H1 (cell line): ENCODE results near the gene ITPK1. TPM values are rescaled to one million over a fixed set of nuclear protein-coding genes. Genes with fewer than 3 reads are reported as not detected.

ENCODE experiments used
- CTCF ChIA-PET: fragments of 300-600 bp; sonication (Branson Sonifier 250); formaldehyde crosslinking; loops from one replicate; lab custom pipeline; 2021; ENCODE audit not compliant: partially characterized antibody; lab: Charles Lee
- POLR2A ChIA-PET: fragments of 300-600 bp; sonication (Branson Sonifier 250); formaldehyde crosslinking; loops from one replicate; lab custom pipeline; 2021; ENCODE audit warnings: inconsistent platforms; ENCODE audit not compliant: partially characterized antibody; lab: Charles Lee
- DNase-seq, 2 experiments: peaks; one replicate each; pipeline versions ENCODE4 v3.0.0 to v3.0.0-alpha.2; 2010 to 2022; ENCODE audit warnings: low spot score in 2 of 2, low read depth in 1 of 2, mixed read lengths in 1 of 2
- FAIRE-seq: peaks from 2 replicates; lab custom pipeline; 2011; peaks lifted over from hg19 to GRCh38; lab: Jason Lieb, UNC
- H2AFZ ChIP-seq: 2 replicates; pipeline ENCODE4 v1.8.1; 2012; ENCODE audit warnings: low read length, inconsistent platforms
- H2AK5ac ChIP-seq: 2 replicates; pipeline ENCODE4 v1.6.1; 2013; ENCODE audit warnings: low read depth, low read length
- H2BK120ac ChIP-seq: replicated peaks from 2 replicates; pipeline ENCODE3; 2013; ENCODE audit warnings: low read depth, low read length, inconsistent platforms
- H2BK12ac ChIP-seq: 2 replicates; pipeline ENCODE4 v1.6.1; 2013; ENCODE audit warnings: low read depth, low read length
- H2BK15ac ChIP-seq: 2 replicates; pipeline ENCODE4 v1.6.1; 2013; ENCODE audit warnings: low read length
- H2BK20ac ChIP-seq: 2 replicates; pipeline ENCODE4 v1.6.1; 2013; ENCODE audit warnings: low read length
- H2BK5ac ChIP-seq: 2 replicates; pipeline ENCODE4 v1.6.1; 2013; ENCODE audit warnings: low read depth, low read length
- H3K14ac ChIP-seq: 2 replicates; pipeline ENCODE4 v1.6.1; 2013; ENCODE audit warnings: inconsistent platforms; ENCODE audit not compliant: insufficient read length
- H3K18ac ChIP-seq: 2 replicates; pipeline ENCODE4 v1.6.1; 2013; ENCODE audit warnings: low read length; ENCODE audit errors: extremely low read depth
- H3K23ac ChIP-seq: 2 replicates; pipeline ENCODE4 v1.6.1; 2013; ENCODE audit warnings: inconsistent platforms; ENCODE audit not compliant: insufficient read length
- H3K23me2 ChIP-seq: 2 replicates; pipeline ENCODE4 v1.6.1; 2013; ENCODE audit warnings: low read depth, low read length
- H3K27ac ChIP-seq: 2 replicates; pipeline ENCODE4 v1.6.1; 2011; ENCODE audit warnings: low read depth, low read length, inconsistent platforms
- H3K27me3 ChIP-seq, 4 experiments: replicated peaks in 1 of 4; 1 replicate in 1 of 4; 2 replicates in 3 of 4; pipeline versions ENCODE4 v1.6.1 to v1.8.1; 2011 to 2013; ENCODE audit warnings: low read length in 3 of 4, mild to moderate bottlenecking in 3 of 4, inconsistent platforms in 2 of 4, mixed read lengths in 2 of 4, moderate library complexity in 1 of 4; ENCODE audit not compliant: control insufficient read depth in 3 of 4, insufficient read depth in 3 of 4; ENCODE audit errors: extremely low read depth in 1 of 4
- H3K36me3 ChIP-seq, 4 experiments: 2 replicates each; pipeline versions ENCODE4 v1.6.1 to v1.8.1; 2011 to 2013; ENCODE audit warnings: mild to moderate bottlenecking in 4 of 4, low read length in 3 of 4, moderate library complexity in 2 of 4, control low read depth in 1 of 4, inconsistent platforms in 1 of 4; ENCODE audit not compliant: insufficient read depth in 4 of 4, control insufficient read depth in 2 of 4
- H3K4ac ChIP-seq: replicated peaks from 2 replicates; pipeline ENCODE3; 2013; ENCODE audit warnings: low read length, low read depth, mixed read lengths, inconsistent platforms; ENCODE audit not compliant: insufficient read length
- H3K4me1 ChIP-seq, 4 experiments: replicated peaks in 1 of 4; 1 replicate in 1 of 4; 2 replicates in 3 of 4; pipeline versions ENCODE4 v1.6.1 to v1.8.1; 2011 to 2013; ENCODE audit warnings: low read length in 3 of 4, inconsistent platforms in 2 of 4, mixed read lengths in 1 of 4; ENCODE audit not compliant: insufficient read depth in 4 of 4, control insufficient read depth in 3 of 4
- H3K4me2 ChIP-seq, 2 experiments: 2 replicates each; pipeline versions ENCODE4 v1.6.1 to v1.8.1; 2011 to 2013; ENCODE audit warnings: low read depth in 2 of 2, low read length in 2 of 2, control low read depth in 1 of 2, inconsistent platforms in 1 of 2, mild to moderate bottlenecking in 1 of 2; ENCODE audit not compliant: insufficient read depth in 1 of 2
- H3K4me3 ChIP-seq, 4 experiments: fragments of 200-600, 300-600 bp in 1 of 4; sonication (generic), shearing (Covaris generic), sonication (Bioruptor Twin) in 1 of 4; 2 replicates each; pipeline versions ENCODE4 v1.5.1 to v1.8.1; 2011 to 2016; ENCODE audit warnings: low read length in 4 of 4, low read depth in 3 of 4, control low read depth in 2 of 4, inconsistent platforms in 2 of 4, mild to moderate bottlenecking in 2 of 4, mixed read lengths in 1 of 4, moderate library complexity in 1 of 4; ENCODE audit not compliant: insufficient read depth in 2 of 4; ENCODE audit errors: extremely low read depth in 1 of 4
- H3K56ac ChIP-seq: replicated peaks from 2 replicates; pipeline ENCODE3; 2013; ENCODE audit warnings: low read depth, mild to moderate bottlenecking, mixed read lengths, low read length, inconsistent platforms; ENCODE audit not compliant: insufficient read length
- H3K79me1 ChIP-seq: 2 replicates; pipeline ENCODE4 v1.6.1; 2013; ENCODE audit warnings: low read depth, low read length, control low read depth
- H3K79me2 ChIP-seq, 2 experiments: 2 replicates each; pipeline versions ENCODE4 v1.6.1 to v1.8.1; 2012 to 2013; ENCODE audit warnings: low read length in 2 of 2, mild to moderate bottlenecking in 2 of 2, inconsistent platforms in 1 of 2; ENCODE audit not compliant: insufficient read depth in 2 of 2, control insufficient read depth in 1 of 2
- H3K9ac ChIP-seq, 4 experiments: replicated peaks in 1 of 4; 1 replicate in 1 of 4; 2 replicates in 3 of 4; pipeline versions ENCODE4 v1.6.1 to v1.8.1; 2011 to 2013; ENCODE audit warnings: low read depth in 3 of 4, low read length in 3 of 4, control low read depth in 2 of 4, mild to moderate bottlenecking in 2 of 4, moderate library complexity in 2 of 4, inconsistent platforms in 1 of 4; ENCODE audit errors: extremely low read depth in 1 of 4
- H3K9me3 ChIP-seq, 2 experiments: 2 replicates each; pipeline versions ENCODE4 v1.6.1 to v1.8.1; 2012 to 2013; ENCODE audit warnings: mild to moderate bottlenecking in 2 of 2, moderate library complexity in 2 of 2, control low read depth in 1 of 2, inconsistent platforms in 1 of 2, low read depth in 1 of 2, low read length in 1 of 2, mixed read lengths in 1 of 2; ENCODE audit not compliant: insufficient read depth in 2 of 2
- H4K20me1 ChIP-seq, 2 experiments: replicated peaks in 1 of 2; 2 replicates each; pipeline versions ENCODE3 to v1.8.1; 2011 to 2013; ENCODE audit warnings: inconsistent platforms in 2 of 2, low read length in 2 of 2, mild to moderate bottlenecking in 1 of 2; ENCODE audit not compliant: insufficient read depth in 2 of 2, control insufficient read depth in 1 of 2
- H4K5ac ChIP-seq: 2 replicates; pipeline ENCODE4 v1.6.1; 2013; ENCODE audit warnings: low read length, low read depth, mixed read lengths, inconsistent platforms; ENCODE audit not compliant: insufficient read length
- H4K8ac ChIP-seq: 2 replicates; pipeline ENCODE4 v1.8.0; 2013; ENCODE audit warnings: mild to moderate bottlenecking, moderate library complexity, low read length, inconsistent platforms; ENCODE audit not compliant: insufficient read depth; ENCODE audit errors: extremely low read depth
- H4K91ac ChIP-seq: replicated peaks from 2 replicates; pipeline ENCODE3; 2013; ENCODE audit warnings: low read length, mixed read lengths, inconsistent platforms; ENCODE audit not compliant: insufficient read length
- BRCA1 ChIP-seq: IDR thresholded peaks from 2 replicates; pipeline ENCODE4 v1.6.1; 2012; ENCODE audit warnings: low read depth, low read length, improper control_type of control experiment
- CTCF ChIP-seq, 3 experiments: IDR thresholded peaks; 1 replicate in 2 of 3; 2 replicates in 1 of 3; pipeline versions ENCODE4 v1.5.1 to v1.6.1; 2011; ENCODE audit warnings: low read length in 3 of 3, mild to moderate bottlenecking in 3 of 3, inconsistent platforms in 2 of 3, low read depth in 1 of 3, moderate library complexity in 1 of 3; ENCODE audit not compliant: insufficient read depth in 1 of 3; ENCODE audit errors: control extremely low read depth in 1 of 3
- EP300 ChIP-seq, 2 experiments: IDR thresholded peaks; 1 replicate in 1 of 2; 2 replicates in 1 of 2; pipeline ENCODE4 v1.6.1; 2011 to 2012; ENCODE audit warnings: low read depth in 2 of 2, low read length in 2 of 2, mild to moderate bottlenecking in 2 of 2, borderline replicate concordance in 1 of 2, inconsistent platforms in 1 of 2, moderate library complexity in 1 of 2
- RAD21 ChIP-seq, 2 experiments: IDR thresholded peaks in 1 of 2; conservative IDR thresholded peaks in 1 of 2; 2 replicates each; pipeline ENCODE4 v1.6.1; 2011; ENCODE audit warnings: low read depth in 2 of 2, low read length in 2 of 2, improper control_type of control experiment in 1 of 2, inconsistent platforms in 1 of 2, mild to moderate bottlenecking in 1 of 2, moderate library complexity in 1 of 2
- SIN3A ChIP-seq, 2 experiments: IDR thresholded peaks in 1 of 2; conservative IDR thresholded peaks in 1 of 2; 2 replicates each; pipeline ENCODE4 v1.6.1; 2011 to 2012; ENCODE audit warnings: low read length in 2 of 2, improper control_type of control experiment in 1 of 2, low read depth in 1 of 2, mild to moderate bottlenecking in 1 of 2
- SP1 ChIP-seq: IDR thresholded peaks from 2 replicates; pipeline ENCODE4 v1.6.1; 2011; ENCODE audit warnings: low read depth, low read length
- SUZ12 ChIP-seq: fragments of 200-600 bp; sonication (generic); IDR thresholded peaks from 2 replicates; pipeline ENCODE4 v1.6.1; 2012; ENCODE audit warnings: mild to moderate bottlenecking, inconsistent platforms, low read length, moderate library complexity, mixed read lengths
- WGBS, 2 experiments: shearing (Covaris generic) in 1 of 2; methylation state at CpG; one replicate each; pipeline versions ENCODE4 v1.1.6 to v1.1.7; 2013 to 2015; ENCODE audit warnings: low lambda C conversion rate in 2 of 2, mixed read lengths in 2 of 2, inconsistent platforms in 1 of 2, low coverage in 1 of 2, missing lambda C conversion rate in 1 of 2; ENCODE audit not compliant: insufficient replicate concordance in 2 of 2, insufficient coverage in 1 of 2, insufficient read length in 1 of 2; ENCODE audit errors: extremely low coverage in 1 of 2, missing lambda C conversion rate in 1 of 2; 5-methylcytosine and 5-hydroxymethylcytosine counted together
- polyA plus RNA-seq, 7 experiments: library from polyadenylated mRNA; depleted of rRNA in 3 of 7; stranded (reverse) in 5 of 7; unstranded in 2 of 7; fragments of >200 nt in 5 of 7; fragments of 200-250 nt in 2 of 7; gene quantifications; 1 replicate in 5 of 7; 2 replicates in 1 of 7; 4 replicates in 1 of 7; pipeline versions ENCODE4 v1.2.1 to v1.2.3, GENCODE V29; 2011 to 2013; ENCODE audit warnings: missing spikeins in 2 of 7, mixed read lengths in 2 of 7
- total RNA-seq: library from RNA; stranded (reverse); fragmentation: NEBNext Ultra II Directional; extraction: Animal tissue kit (Norgen Biotek cat#: 25700); gene quantifications from 2 replicates; pipeline ENCODE4 v1.2.1, GENCODE V29; 2021

ITPK1 gene
- total and polyA plus RNA-seq, 2 of the 8 experiments (the other 6 are each of a cell fraction or from before 2014, with no cell fraction given) = 108 to 143 TPM

DNA sequence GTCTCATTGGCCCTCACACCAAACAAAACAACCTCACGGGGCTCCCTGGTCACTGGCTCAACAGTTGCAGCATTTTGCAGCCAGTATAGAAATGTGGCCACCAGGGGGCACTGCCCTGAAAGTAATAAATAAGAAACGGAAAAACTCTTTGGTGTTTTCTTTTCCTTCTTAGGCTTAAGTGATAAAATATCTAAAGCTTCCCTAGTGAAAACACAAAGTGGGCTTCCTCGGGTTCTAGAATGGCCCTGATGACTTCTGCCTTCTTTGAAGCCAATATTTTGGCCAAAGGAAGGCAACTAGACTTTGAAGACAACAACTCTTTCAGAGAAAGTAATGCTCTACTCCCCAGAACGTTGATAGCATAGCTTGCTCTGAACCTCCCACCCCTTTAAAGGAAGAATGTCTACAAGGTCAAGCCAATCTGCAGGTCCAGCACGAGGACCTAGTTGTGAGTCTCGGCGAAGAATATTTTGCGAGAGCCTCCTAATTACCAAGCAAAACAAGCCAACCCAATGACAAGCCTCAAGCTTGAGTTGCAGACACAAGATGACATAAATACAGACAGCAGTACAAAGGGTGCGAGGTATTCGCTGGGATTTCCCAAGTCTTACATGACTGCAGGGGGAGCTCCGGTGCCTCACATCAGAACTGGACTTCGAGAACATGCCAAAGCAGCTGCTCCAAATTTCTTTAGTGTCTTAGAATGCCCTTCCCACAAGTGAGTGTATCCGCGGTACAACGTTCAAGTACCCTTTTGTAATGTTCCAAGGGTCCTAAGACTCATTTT is 2.6 kb downstream of the ITPK1 start:
- FAIRE-seq (no peak), DNase-seq (peak in 1 of 2 experiments; percentile 84)
- H3K4me3 ChIP-seq = peak overlapping the region; percentile 77 to 100 (median 88); a peak in 7 of 8 replicates
- no peak overlapping the region for H2BK20ac ChIP-seq
- H3K23ac ChIP-seq = no peak overlapping the region
- H3K9me3 ChIP-seq = no peaks in the 10 kb centered on the region
- H4K8ac ChIP-seq = no peak overlapping the region
- no peak overlapping the region for H2BK12ac ChIP-seq
- no peak overlapping the region for H2BK120ac ChIP-seq
- TF ChIP-seq RAD21 (IDR thresholded peaks at IDR 0.05 in 1 of 2, conservative IDR thresholded peaks at IDR 0.05 in 1 of 2; ENCODE audit: low read depth in 2 of 2, low read length in 2 of 2) (peak; percentile 28 to 53), BRCA1 (no peak), SUZ12 (no peak), CTCF (IDR thresholded peaks at IDR 0.05; ENCODE audit: control extremely low read depth in 1 of 3, insufficient read depth in 1 of 3, low read depth in 1 of 3, low read length in 3 of 3) (peak; percentile 47 to 70 (median 68)), SP1 (0 out of 2 replicates have a peak, but pooled peaks have one; percentile 9), EP300 (IDR thresholded peaks at IDR 0.05; ENCODE audit: borderline replicate concordance in 1 of 2, low read depth in 2 of 2, low read length in 2 of 2) (no peak), SIN3A (conservative IDR thresholded peaks at IDR 0.05 in 1 of 2, IDR thresholded peaks at IDR 0.05 in 1 of 2; ENCODE audit: low read depth in 1 of 2, low read length in 2 of 2) (peak in 1 of 2 experiments; percentile 30; a peak in 1 of 4 replicates)
- H3K56ac ChIP-seq = no peak overlapping the region
- peaks cover 16% of the 10 kb centered on the region for H3K79me1 ChIP-seq
- H3K14ac ChIP-seq = no peak overlapping the region
- H3K27ac ChIP-seq = no peak overlapping the region
- peaks cover 17 to 24% (median 18%) of the 10 kb centered on the region in 4 experiments for H3K4me1 ChIP-seq
- H3K18ac ChIP-seq = peak overlapping the region; percentile 19; the same call in 1 of the 2 replicates
- no peak overlapping the region for H2AFZ ChIP-seq
- H3K23me2 ChIP-seq = peaks cover 11% of the 10 kb centered on the region
- no peak overlapping the region for H2BK15ac ChIP-seq
- WGBS, 2 experiments = 26% methylated on average over 15 of the region's 15 CpGs; no CpG with 5 or more reads in 1 of the 2 experiments
- H2BK5ac ChIP-seq = no peak overlapping the region
- no peaks in the 10 kb centered on the region for H3K27me3 ChIP-seq
- no peak overlapping the region for H4K5ac ChIP-seq
- peaks cover 6 to 65% of the 10 kb centered on the region in 2 experiments; a peak in 3 of 4 replicates for H3K79me2 ChIP-seq
- H2AK5ac ChIP-seq = no peak overlapping the region
- H3K4me2 ChIP-seq = peak overlapping the region; percentile 89 to 98
- POLR2A ChIA-PET = interaction anchor here (0.6 to 2.1 kb wide), 7 partner anchors 8 to 148 kb away, joined by 3 to 12 read pairs (median 3); no protein-coding TSS in a partner anchor
- H3K36me3 ChIP-seq = no peaks in the 10 kb centered on the region
- no peak overlapping the region for H3K4ac ChIP-seq
- CTCF ChIA-PET = interaction anchor here (0.6 to 5.0 kb wide), 90 partner anchors 9 to 1214 kb away, joined by 3 to 128 read pairs (median 4); partner anchors contain the start of genes GON7, LYSET, MOAP1 and UBR7
- no peak overlapping the region for H4K91ac ChIP-seq
- no peak overlapping the region for H3K9ac ChIP-seq
- H4K20me1 ChIP-seq = peaks cover 11 to 23% of the 10 kb centered on the region in 2 experiments
